Fibroblast of pulmonary artery (primary cell): ENCODE results near the gene OR52L1.

ENCODE experiments used
- DNase-seq: peaks from one replicate; pipeline ENCODE4 v3.0.0-alpha.2; 2010; ENCODE audit warnings: low read depth
- H3K4me3 ChIP-seq: replicated peaks from 2 replicates; pipeline ENCODE4 v1.5.1; 2011; ENCODE audit warnings: low read depth, mild to moderate bottlenecking, control low read depth, low read length, moderate library complexity
- TF ChIP-seq, protein P1 (sequence below): IDR thresholded peaks from 2 replicates; pipeline ENCODE4 v1.5.1; 2011; ENCODE audit warnings: mild to moderate bottlenecking, control low read depth, low read length, inconsistent platforms; ENCODE audit errors: missing control alignments

OR52L1 gene

GRCh38 chr11:5955586-5955985 lies 31.2 kb downstream of the OR52L1 start:
- no peak overlapping the region for H3K4me3 ChIP-seq
- TF ChIP-seq, protein P1, sequence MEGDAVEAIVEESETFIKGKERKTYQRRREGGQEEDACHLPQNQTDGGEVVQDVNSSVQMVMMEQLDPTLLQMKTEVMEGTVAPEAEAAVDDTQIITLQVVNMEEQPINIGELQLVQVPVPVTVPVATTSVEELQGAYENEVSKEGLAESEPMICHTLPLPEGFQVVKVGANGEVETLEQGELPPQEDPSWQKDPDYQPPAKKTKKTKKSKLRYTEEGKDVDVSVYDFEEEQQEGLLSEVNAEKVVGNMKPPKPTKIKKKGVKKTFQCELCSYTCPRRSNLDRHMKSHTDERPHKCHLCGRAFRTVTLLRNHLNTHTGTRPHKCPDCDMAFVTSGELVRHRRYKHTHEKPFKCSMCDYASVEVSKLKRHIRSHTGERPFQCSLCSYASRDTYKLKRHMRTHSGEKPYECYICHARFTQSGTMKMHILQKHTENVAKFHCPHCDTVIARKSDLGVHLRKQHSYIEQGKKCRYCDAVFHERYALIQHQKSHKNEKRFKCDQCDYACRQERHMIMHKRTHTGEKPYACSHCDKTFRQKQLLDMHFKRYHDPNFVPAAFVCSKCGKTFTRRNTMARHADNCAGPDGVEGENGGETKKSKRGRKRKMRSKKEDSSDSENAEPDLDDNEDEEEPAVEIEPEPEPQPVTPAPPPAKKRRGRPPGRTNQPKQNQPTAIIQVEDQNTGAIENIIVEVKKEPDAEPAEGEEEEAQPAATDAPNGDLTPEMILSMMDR, result no peak
- DNase-seq, result no peak

- DNase-seq, result no peak
- TF ChIP-seq, protein P1, result no peak
- H3K4me3 ChIP-seq, result no peak within 1 kb of the TSS
Observed at GRCh38 chr11:5941951-5942350, 44.8 kb downstream of the OR52L1 start, which contains the start of gene OR56A3. Gene OR56A3, plus strand, starts transcription at chr11:5942251. Its CDS starts 5,096 bp downstream, at chr11:5947347.

DNA sequence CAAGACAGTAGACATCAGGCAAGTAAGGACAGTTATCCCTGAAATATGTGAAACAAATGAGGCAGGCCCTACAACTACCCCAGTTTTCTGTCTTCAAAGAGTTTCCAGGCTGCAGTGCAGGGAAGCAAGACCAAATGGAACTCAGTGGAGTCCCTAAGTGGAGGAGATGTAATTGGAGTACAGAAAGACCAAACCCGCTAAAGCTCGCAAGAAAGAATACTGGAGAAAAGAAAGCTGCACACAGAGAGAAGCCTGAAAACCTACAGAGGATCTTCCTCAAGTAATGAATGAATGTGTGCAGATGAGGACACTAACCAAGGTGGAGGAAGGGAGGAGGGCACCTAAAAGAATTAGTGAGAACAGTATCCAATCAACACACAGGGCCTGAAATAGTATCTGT lies 46.0 kb downstream of the OR52L1 start:
- DNase-seq, result no peak
- H3K4me3 ChIP-seq, result no peak overlapping the region
- TF ChIP-seq, protein P1, result no peak

GRCh38 chr11:5938603-5938965 lies 48.2 kb downstream of the OR52L1 start:
- H3K4me3 ChIP-seq, result no peak overlapping the region
- TF ChIP-seq, protein P1, result no peak
- no peak for DNase-seq

DNA sequence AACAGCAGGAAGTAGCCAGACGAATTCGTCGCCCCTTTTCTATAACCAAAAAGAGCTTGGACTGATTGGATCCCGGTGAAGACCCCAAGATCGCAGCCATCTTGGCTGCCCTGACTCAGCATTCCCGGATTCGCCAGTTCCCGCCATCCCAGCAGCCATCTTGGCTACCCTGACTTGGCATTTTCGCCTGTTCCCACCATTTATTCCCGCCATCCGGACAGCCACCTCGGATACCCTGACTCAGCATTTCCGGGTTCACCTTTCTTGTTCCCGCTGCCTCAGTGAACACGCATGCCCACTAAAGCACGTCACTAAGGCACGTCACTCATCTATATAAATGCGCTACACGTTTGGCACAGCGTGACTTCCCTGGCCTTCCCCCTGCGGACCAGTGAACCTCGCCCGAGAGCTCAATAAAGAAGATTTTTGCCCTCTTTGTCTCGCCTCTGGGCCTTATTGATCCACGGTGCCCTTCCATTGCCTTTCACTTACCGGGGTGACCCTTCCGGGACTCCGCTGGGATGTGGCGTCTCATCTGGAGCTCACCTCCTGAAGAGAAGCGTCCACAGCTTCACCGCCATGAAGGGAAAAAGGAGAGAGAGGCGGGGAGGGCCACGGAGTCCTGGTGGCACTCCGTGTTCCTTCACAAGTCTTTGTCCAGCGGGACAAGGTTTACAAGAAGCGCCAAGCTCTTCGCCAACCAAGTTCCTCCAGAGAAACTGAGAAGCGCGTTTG lies 48.8 kb downstream of the OR52L1 start:
- H3K4me3 ChIP-seq, result no peak overlapping the region
- TF ChIP-seq, protein P1, result no peak
- no peak for DNase-seq
